Fibroblast of the aortic adventitia (primary cell): ENCODE results near the gene INTS3. TPM values are rescaled to one million over a fixed set of nuclear protein-coding genes. Genes with fewer than 3 reads are reported as not detected.

ENCODE experiments used
- DNase-seq: peaks from one replicate; pipeline ENCODE4 v3.0.0-alpha.2; 2010; ENCODE audit warnings: low read depth
- H3K4me3 ChIP-seq: 2 replicates; pipeline ENCODE4 v1.5.1; 2011; ENCODE audit warnings: low read depth, mild to moderate bottlenecking, control low read depth, low read length, moderate library complexity
- total RNA-seq: library from RNA; depleted of rRNA; stranded (reverse); fragments of >200 nt; gene quantifications from 2 replicates; pipeline ENCODE4 v1.2.3, GENCODE V29; 2012; ENCODE audit warnings: low replicate concordance
- TF ChIP-seq, protein P1 (sequence below): IDR thresholded peaks from 2 replicates; pipeline ENCODE4 v1.5.1; 2011; ENCODE audit warnings: mild to moderate bottlenecking, low read length, control low read depth, inconsistent platforms; ENCODE audit not compliant: insufficient read depth

Gene INTS3
- total RNA-seq, 1 donor = 55.8 TPM

DNA sequence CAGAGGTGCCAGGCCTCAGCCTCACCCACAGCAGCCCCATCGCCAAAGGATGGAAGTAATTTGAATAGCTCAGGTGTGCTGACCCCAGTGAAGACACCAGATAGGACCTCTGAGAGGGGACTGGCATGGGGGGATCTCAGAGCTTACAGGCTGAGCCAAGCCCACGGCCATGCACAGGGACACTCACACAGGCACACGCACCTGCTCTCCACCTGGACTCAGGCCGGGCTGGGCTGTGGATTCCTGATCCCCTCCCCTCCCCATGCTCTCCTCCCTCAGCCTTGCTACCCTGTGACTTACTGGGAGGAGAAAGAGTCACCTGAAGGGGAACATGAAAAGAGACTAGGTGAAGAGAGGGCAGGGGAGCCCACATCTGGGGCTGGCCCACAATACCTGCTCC lies 34.4 kb upstream of the INTS3 start:
- TF ChIP-seq, protein P1, sequence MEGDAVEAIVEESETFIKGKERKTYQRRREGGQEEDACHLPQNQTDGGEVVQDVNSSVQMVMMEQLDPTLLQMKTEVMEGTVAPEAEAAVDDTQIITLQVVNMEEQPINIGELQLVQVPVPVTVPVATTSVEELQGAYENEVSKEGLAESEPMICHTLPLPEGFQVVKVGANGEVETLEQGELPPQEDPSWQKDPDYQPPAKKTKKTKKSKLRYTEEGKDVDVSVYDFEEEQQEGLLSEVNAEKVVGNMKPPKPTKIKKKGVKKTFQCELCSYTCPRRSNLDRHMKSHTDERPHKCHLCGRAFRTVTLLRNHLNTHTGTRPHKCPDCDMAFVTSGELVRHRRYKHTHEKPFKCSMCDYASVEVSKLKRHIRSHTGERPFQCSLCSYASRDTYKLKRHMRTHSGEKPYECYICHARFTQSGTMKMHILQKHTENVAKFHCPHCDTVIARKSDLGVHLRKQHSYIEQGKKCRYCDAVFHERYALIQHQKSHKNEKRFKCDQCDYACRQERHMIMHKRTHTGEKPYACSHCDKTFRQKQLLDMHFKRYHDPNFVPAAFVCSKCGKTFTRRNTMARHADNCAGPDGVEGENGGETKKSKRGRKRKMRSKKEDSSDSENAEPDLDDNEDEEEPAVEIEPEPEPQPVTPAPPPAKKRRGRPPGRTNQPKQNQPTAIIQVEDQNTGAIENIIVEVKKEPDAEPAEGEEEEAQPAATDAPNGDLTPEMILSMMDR = no peak
- H3K4me3 ChIP-seq = no peak overlapping the region
- no peak for DNase-seq

DNA sequence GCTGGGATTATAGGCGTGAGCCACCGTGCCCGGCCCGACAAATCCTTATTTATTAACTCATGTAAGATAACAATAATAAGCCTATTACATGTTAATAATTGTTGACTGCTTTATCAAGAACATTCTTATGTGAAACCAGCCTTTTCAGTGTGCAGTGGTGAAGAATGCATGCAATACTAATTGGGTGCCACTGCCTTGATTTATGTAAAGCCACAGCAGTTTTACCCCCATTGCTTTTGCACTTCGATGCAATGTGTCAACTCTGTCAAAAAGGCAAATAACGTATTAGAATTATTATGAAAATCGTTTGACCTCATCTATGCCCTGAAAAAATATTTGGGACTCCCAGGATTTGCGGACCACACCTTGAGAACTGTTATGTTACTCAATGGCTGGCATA lies 31.1 kb upstream of the INTS3 start:
- no peak overlapping the region for H3K4me3 ChIP-seq
- TF ChIP-seq, protein P1 = no peak
- DNase-seq = no peak

DNA sequence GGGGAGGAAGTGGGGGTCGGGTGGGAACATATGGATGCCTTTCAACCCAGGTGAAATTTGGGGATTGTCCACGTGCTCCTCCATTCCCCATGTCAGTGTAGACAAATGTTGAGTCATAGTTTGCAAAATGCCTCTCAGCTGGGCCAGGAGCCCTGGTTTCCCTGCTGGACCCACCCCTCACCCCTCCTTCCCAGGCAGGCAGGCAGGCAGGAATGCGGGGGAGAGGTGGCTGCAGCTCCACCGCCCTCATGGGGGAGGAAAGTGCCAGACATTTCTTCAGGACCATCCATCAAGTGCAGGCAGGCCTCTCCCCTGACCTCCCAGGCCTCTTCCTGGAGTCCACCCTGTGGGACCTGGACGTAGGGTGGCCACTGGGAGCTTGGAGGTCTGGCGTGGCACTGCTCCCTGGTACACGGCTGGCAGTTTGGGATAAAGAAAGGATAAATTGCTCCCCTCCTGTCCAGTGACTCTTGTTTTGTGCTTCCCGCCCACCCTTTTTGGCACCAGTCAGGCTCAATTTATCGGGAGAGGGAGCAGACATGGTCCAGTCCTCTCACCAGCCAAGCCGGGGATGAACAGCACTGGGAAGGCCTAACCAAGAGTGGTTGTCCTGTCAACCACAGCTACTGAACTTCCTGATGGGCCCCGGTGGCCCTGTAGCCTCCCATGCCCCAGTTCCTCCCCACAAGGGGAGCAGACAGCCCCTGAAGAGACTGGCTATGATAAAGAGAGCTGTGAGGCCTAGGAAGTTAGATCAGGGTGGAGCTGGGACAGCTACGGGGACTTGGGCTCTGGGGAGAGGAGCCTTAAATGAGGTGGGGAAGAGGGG lies 30.4 kb upstream of the INTS3 start:
- no peak overlapping the region for H3K4me3 ChIP-seq
- TF ChIP-seq, protein P1 = no peak
- peak; percentile 87 for DNase-seq

DNA sequence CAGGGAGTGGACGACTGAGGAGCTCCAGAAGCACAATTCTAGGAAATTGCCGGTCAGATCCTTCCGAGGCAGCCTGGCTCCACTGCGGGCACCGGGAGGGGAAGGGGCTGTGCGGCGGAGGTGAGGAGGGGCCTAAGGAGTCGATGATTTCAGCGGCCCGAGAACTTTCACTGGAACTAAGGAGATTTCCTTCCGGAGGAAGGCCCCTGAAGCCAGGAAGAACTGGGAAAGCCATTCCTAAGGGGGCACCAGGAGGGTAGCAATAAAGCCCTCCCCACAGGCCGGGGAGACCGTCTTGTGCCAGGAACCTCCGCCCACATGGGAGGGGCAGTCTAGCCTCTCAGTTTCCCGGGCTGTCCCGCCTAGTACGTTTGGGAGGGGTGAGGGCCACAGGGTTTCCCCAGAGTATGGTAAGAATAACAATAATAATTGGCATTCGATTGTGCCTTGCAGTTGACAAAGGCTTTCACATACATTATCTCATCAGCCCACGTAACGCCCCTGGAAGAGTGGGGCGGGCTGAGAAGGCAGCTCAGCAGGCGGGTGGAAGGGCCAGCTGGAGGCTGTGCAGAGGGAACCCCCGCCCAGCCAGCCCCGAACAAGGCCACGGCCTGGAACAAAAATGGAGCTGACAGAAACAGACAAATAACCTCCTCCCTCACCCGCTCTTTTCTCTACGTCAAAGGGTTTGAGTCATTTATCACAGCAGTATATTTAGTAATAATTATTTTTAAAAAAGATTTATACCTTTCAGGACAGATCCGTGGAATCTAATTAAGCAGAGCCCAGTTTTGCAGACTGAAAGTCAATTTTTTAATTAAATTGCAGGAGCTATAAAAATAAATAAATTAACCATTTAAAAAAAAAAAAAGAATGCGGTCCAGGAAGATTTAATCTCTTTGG lies 29.6 kb upstream of the INTS3 start:
- peak; percentile 86 for DNase-seq
- TF ChIP-seq, protein P1 = no peak
- no peak overlapping the region for H3K4me3 ChIP-seq

DNA sequence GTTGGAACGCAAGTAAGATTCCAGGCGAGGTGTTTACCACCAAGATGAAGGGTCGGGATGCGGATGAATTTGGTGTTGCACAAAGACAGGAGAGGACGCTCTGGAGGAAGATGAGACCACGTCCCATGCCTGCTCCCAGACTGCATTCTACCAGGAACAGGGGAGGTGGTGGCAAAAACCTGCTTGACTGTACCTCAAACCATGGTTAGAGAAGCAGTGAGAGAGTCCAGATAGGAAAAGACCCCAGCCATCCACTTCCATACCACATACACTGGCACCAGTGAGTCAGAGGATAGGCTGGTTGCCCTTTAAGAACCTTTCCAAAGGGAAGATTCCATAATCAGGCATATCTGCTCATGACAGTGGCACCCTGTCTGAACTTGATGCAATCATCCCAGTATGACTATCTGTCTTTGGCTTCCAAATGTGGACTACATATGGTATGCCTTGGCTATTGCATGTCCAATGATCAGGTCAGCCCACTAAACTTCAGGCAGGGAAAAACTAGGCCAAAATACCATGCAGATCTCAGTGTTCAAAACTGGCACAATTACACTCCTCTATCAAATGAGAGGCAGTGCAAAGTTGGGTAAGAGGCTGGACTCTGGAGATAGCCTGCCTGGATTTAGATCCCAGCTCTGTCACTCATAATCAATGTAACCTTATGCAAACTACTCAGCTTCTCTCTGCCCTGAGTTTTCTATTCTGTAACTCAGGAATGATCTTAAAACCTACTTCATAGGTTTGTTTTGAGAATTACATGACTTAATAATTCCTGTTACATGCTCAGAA lies 28.7 kb upstream of the INTS3 start:
- no peak overlapping the region for H3K4me3 ChIP-seq
- peak; percentile 68 for DNase-seq
- TF ChIP-seq, protein P1 = no peak

DNA sequence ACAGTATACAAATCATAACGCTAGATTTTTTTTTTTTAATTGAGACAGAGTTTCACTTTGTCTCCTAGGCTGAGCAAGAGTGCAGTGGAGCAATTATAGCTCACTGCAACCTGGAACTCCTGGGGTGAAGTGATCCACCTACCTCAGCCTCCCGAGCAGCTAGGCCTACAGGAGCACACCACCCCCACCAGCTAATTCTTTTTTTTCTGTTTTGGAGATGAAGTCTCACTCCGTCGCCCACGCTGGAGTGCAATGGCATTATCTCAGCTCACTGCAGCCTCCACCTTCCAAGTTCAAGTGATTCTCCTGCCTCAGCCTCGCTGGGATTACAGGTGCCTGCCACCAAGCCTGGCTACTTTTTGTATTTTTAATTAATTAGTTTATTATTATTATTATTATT lies 28.1 kb upstream of the INTS3 start:
- TF ChIP-seq, protein P1 = no peak
- H3K4me3 ChIP-seq = no peak overlapping the region
- DNase-seq = no peak
